GOT3 (cell line): ENCODE measurements around the gene TMEM267.
A peak's percentile ranks its signal among the peaks of the same experiment; 100 is the strongest.
"Not testable (repeated sequence)": the region's sequence is repeated elsewhere in the genome, so short reads cannot be mapped to it uniquely, and the experiment has no call there.

Source experiments
- DNase-seq: peaks from one replicate; lab custom pipeline; 2025; ENCODE audit warnings: mixed read lengths; lab: John Stamatoyannopoulos, UW

Gene TMEM267, protein sequence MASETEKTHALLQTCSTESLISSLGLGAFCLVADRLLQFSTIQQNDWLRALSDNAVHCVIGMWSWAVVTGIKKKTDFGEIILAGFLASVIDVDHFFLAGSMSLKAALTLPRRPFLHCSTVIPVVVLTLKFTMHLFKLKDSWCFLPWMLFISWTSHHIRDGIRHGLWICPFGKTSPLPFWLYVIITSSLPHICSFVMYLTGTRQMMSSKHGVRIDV

DNA sequence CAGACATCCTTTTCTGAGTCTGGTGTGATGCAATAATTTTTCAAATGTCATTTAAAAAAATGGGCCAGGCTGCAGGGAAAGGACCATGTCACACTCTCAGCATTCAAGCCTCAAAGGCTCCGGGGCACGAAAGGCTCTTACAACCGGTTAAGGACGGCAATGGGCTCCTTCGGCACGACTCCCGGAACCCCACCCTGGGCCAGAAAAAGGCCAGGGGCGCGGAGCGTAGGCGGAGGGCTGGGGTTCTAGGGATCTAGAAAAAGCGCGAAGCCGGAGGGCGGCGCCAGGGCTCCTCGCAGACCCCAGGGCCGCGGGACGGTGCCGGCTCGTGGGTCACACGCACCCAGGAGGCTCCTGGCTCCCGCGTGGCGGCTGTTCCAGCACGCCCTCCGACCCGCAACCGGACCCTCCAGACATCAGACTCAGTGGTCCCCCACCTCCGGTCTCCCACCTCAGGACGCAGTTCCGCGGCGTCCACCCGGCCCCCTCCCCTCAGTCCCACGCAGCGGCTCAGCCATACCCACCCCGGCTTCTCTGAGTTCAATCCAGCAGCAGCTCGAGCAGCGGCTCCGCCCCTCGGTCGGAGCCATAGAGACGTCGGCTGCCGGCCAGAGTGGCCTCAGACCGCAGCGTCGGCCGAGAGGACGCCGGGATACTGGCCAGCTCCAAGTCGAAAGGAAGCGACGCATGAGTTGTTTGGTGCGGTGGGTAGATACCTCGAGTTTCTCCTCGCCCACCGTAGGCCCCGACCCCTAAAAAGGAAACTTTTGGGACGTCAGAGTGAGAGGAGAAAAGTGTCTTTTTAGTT, at the start of gene TMEM267:
TSS of gene TMEM267 (minus strand) at position 568 of the 808 bp plus-strand sequence. CDS start 29,896 bp downstream, outside the sequence.
- DNase-seq, result peak; percentile 36

DNA sequence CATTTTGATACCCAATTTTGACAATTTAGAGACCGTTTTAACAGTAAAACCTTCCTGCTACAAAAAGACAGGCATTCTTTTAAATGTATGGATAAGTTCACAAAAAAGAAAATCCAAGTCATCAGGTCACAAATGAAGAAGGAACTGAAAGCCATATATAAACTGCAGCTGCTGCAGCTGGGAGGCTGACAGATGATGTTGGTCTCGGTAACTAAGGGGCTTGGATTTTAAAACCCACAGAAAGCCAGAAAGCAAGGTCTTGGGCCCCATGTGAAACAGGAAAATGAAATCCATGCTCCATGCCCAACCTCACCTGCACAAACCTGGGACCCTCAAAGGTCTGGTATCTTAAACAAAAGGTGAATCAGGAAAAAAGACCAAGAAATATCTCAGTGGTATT, 47.0 kb upstream of the TMEM267 start:
- no peak for DNase-seq

DNA sequence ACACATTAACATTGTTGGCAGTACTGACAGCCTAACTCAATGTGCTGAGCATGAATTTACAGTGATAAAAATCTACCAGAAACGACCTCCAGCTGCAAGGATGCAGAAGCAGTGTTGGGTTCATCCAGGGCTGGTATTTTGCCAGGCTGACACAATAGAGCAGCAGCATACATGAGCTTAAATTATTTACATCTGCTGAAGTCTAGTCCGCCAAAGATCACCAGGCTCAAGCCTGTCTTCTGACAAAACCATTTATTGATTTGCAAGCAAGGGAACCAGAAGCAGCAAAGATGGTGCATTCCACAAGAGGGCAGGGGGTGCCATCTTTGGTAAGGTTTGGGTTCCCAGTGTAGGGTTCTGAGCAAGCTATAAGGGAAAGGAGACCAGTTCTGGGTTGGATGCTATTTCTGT, 40.0 kb upstream of the TMEM267 start:
- DNase-seq, result no peak

DNA sequence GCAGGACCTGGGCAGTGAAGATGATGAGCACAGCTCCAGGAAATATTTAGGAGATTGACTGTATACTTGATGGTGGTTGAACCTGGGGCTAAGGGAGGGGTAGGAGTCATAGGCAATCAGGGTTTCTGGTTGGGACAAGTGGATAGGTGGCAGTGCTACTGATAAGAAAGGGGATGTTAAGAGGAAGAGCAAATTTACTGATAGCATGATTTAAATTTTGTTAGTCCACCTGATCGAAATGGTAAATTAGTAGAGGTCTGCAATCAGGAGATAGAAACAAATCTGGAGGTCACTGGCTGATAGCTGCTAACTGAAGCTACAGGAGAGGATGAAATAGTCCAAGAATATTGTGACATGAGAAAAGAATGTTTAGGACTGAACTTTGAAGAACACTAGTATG, 37.0 kb upstream of the TMEM267 start:
- no peak for DNase-seq

DNA sequence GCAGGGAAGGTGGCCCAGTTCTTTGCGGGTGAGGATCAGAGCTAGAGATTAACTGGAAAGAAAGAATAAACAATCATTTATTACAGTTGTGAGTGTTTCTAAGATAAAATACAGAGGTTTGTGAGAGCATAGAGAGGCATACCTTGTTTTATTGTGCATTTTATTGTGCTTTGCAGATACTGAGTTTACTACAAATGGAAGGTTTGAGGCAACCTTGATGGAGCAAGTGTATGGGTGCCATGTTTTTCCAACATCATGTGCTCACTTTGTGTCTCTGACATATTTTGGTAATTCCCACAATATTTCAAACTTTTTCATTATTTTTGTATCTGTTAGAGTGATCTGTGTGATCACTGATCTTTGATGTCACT, 32.0 kb upstream of the TMEM267 start:
- no peak for DNase-seq

DNA sequence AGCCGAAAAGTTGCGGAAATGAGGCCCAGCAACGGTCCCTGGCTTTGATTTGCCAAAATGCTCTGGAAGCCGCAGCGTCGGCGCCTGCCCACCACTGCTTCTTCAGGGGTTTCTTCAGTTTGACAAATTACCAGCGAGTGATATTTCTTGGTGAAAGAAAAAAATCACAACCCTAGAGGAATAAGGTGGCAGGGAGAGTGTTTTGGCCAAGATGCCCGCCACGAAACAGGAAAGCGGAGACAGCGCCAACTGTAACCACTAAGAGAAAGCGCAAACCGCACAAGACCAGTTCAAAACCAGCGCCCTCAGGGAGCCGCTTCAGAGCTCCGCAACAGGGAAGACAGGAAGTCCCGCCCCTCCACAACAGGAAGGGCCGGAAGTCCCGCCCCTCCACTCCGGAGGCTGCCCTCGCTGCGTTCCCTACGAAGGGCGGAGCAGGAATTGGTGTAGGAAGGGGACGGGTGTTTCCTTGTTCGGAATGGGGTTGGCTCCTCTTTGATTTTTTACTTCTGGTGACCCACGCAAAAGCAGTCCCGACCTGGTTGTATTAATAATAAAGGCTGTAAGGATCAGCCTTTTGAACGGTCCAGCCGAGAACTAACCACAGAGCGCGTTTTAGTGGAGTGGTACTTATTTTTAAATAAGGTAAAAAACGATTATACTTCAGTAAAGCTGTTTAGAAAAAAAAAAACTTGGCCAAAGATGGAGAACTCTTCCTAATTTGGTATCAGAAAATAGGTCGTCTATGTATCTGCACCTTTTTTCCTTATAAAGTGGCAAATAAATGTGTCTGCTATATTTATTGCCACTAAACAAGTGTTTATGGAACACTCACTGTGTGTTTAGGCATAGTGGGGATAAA, 31.4 kb upstream of the TMEM267 start, which contains the start of gene C5orf34:
TSS of gene C5orf34 (minus strand) at position 333 of the 862 bp plus-strand sequence. CDS start 5,809 bp downstream, outside the sequence.
- peak; percentile 55 for DNase-seq

DNA sequence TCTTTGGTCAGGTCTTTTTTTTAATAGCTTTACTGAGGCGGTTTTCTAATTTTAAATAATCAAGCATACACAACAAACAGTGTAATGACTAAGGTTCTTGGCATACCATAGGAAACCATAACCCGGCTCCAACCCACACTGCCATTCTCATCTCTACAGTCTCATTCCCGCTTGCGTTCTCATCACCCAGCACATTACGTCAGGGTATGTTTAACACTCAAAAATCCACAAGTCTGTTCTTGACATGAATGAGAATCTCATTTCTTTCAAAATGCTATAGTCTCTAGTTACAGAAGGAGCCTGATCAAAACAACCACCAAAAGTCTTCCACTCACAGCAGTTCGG, 30.8 kb upstream of the TMEM267 start:
- no peak for DNase-seq

DNA sequence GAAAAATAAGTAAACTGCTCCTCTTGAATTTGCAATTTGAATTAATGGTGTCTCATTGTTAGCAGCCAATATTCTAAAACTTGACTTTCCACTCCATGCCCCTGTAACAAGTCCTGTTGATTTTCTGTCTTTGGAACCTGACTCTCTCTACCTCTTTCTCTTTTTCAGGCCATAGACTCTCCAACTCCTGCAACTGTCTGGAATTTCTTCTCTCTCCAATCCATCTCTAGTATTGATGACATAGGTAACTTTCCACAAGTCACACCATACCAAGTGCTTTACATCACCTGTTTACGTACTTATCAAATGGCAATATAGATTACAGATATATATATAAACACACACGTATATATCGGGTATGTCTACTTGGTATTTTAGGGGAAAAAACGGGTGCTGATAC, 30.4 kb upstream of the TMEM267 start:
- no peak for DNase-seq

DNA sequence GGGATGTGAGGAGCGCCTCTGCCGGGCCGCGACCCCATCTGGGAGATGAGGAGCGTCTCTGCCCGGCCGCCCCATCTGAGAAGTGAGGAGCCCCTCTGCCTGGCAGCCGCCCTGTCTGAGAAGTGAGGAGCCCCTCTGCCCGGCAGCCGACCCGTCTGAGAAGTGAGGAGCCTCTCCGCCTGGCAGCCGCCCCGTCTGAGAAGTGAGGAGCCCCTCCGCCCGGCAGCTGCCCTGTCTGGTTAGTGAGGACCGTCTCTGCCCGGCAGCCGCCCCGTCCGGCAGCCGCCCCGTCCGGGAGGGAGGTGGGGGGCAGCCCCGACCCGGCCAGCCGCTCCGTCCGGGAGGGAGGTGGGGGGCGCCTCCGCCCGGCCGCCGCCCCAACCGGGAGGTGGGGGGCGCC, 27.4 kb upstream of the TMEM267 start:
- not testable (repeated sequence) for DNase-seq

DNA sequence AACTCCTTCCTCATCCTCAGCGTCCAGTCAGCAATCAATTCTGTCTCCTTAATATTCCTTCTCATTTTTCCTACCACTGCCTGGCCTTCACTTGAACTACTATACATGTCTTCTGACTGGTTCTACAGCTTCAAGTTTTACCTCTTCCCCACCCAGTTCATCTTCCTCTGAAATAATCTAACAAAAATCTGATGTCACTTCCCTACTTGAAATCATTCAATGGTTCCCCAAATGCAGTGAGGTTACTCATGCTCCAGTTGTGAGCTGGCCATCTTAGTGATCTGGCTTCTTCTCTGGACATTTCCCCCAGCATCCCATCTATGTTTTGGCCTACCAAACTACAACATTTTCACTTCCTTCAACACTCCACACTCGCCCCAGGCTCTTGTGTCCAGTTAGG, 14.9 kb upstream of the TMEM267 start:
- no peak for DNase-seq

DNA sequence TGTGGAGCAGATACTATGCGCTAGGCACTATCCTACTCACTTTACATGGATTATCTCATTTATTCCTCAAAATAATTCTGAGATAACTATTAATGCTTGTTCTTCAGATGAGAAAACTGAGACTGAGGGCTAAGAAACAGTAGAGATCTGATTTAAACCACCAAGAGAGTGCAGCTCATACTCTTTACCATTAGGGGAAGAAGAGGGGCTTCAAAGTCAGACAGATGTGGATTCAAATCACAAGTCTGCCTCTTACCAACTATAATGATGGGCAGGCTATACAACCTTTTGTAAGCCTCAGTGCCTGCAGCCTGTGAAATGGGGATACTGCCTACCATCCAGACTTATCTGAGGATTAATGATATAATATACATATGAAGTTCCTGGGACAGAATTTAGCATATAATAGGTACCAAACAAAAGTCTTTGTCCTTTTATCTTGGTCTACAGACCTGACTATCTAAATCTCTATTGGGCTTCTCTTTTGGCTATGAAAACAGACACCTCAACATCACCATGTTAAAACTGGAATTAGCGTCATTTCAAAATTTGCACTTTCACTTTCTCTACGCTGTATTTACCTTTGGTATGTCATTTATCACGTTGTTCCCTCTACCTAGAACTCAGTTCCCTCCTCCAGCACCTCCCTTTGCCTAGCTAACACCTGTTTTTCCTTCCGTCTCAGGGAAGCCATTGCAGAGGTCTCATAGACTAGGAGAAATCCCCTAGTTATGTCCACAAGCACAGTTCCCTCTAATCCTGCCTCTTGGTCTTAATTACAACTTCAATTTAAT, 13.8 kb upstream of the TMEM267 start:
- DNase-seq, result no peak

DNA sequence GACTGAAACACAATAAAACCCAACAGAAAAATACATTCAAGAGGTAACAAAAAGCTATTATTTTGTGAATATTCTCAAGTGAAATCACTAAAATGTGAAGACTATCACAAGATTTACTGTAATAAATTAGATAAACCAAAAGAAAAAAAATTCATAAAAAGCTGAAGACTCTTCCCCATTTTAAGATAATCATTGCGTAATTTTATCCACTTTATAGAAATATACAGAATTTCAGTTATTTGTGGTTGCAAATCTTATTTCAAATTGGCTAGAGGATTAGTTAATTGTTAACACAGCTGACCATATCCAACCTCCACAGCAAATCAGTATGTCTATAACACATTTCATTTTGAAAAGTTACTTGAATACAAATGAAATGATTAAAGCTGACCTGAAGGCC, 7.7 kb upstream of the TMEM267 start:
- no peak for DNase-seq

DNA sequence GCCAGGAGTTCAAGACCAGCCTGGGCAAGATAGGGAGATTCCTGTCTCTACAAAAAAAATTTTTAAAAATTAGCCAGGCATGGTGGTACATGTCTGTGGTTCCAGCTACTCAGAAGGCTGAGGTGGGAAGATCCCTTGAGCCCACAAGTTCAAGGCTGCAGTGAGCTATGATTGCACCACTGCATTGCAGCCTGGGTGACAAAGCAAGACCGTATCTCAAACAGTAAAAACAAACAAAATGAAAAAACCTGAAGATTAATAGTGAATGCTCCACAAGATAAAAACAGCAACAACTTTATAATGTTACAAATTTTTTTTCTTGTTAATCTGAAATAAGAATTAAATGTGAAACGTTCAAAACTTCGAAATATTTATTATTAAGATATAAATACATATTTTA, 2.7 kb upstream of the TMEM267 start:
- no peak for DNase-seq

DNA sequence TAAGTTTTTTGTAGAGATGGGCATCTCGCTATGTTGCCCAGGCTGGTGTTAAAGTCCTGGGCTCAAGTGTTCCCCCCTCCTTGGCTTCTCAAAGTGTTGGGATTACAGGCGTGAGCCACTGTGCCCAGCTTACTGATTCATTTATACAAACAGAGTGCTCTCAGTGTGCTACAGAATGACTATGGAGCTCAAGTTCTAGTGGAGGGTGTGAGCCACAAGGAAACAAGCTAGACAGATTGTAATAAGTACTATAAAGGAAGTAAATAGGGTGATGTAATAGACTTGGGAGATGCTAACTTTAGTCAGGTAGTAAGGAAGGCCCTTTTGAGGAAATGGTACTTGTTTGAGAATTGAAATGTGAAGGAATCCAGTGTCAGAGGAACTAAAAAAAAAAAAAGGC, 1.7 kb upstream of the TMEM267 start:
- no peak for DNase-seq

DNA sequence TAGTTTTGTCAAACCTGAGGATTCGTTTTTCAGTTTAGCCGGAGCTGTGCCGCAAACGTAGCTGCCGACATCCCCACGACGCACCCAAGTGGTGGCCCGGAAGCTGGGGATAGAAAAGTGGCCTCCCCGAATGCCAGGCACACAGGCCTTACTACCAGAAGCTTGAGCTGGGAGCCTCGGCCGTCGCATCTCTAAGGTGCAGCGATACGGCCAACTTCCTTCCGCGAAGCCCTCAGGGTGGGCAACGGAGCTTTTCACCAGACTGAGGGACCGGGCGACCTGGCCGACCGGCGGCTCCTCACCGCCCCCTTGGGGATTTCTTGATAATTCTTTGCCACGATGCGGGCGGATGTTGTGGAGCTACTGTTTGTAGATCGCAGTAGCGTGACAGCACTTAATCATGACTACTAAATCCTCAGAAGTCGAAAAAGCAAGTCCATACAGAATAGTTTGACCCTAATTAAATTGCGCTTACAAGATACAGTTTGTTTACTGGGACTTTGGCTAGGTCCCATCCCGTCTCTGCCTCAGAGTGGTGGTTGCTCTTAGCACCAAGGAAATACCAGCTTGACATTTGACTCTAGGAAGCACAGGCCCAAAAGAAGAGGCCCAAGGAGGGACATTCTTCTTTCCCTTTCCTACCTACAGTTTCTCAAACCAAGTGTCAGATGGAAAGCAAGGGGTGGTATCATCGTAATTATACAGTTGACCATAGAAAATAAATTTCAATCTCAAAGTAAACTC, 613 bp upstream of the TMEM267 start:
- DNase-seq, result peak; percentile 54

DNA sequence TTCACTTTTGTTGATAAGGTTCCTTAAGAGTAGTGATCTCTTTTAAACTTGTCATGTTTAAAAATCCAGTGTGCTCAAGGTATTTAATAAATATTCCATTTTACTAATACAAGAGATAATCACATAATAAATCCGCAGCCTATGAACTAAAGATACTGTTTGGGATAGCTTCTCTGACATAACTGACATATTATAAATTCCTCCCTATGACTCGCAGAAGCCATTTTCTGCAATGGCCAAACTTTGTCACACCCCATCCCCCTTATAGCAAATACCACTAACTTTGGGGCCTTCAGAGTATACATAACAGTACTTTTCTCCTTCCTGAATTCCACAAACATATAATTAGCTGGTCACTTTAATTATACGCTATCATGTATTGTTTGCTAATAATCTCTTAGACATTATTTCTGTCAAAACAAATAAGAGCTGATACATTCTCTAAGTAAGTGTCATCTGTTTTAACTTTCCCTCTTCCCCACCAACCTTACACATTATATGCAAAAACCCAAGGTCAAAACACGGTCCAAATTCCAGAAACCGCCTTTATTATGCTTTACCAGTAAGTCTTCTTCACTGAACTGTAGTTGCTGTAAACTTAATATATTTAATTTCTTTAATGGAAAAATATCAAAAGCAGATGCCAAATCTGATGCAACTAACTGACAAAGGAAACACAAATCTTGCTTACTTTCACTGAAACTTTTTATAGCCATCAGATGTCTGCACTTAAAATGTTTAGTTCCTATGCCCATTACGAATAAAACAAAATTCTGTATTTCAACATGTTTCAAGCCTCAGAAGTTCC, 971 bp downstream of the TMEM267 start:
- DNase-seq, result no peak

DNA sequence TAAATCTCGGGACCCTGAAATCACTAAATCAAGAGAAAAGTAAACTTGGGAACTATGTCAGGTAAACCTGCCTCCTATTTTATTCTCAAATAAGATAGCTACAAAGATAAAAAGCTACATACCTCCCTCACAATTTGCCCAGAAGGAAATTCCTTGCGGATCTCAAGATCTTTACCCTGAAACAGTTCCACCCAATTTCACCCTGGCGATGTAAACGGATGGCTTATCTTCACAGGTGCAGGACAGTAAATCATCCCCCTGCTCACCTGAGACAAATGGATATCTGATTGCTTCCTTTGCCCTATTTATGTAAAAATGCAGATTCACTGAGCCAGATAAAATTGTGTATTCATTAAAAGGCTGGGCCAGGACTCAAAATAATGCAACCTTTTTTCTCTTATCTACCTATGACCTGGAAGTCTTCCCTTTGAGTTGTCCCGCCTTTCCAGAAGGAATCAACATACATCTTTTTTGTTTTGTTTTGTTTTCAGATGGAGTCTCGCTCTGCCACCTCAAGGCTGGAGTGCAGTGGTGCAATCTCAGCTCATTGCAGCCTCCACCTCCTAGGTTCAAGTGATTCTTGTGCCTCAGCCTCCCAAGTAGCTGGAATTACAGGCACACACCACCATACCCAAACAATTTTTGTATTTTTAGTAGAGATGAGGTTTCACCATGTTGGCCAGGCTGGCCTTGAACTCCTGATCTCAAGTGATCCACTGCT, 13.8 kb downstream of the TMEM267 start:
- no peak for DNase-seq

DNA sequence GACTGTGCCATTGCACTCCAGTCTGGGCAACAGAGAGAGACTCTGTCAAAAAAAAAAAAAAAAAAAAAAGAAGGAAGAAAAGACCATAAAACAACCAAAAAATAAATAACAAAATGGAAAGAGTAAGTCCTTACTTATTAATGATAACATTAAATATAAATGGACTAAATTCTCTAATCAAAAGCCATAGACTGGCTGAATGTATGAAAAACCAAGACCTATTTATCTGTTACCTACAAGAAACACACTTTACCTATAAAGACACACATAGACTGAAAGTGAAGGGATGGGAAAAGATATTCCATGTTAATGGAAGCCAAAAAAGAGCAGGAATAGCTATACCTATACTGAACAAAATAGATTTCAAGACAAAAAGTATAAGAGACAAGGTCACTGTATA, 16.6 kb downstream of the TMEM267 start:
- no peak for DNase-seq

DNA sequence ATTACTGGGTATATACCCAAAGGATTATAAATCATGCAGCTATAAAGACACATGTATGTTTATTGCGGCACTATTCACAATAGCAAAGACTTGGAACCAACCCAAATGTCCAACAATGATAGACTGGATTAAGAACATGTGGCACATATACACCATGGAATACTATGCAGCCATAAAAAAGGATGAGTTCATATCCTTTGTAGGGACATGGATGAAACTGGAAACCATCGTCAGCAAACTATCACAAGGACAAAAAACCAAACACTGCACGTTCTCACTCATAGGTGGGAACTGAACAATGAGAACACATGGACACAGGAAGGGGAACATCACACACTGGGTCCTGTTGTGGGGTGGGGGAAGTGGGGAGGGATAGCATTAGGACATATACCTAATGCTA, 18.2 kb downstream of the TMEM267 start:
- not testable (repeated sequence) for DNase-seq

DNA sequence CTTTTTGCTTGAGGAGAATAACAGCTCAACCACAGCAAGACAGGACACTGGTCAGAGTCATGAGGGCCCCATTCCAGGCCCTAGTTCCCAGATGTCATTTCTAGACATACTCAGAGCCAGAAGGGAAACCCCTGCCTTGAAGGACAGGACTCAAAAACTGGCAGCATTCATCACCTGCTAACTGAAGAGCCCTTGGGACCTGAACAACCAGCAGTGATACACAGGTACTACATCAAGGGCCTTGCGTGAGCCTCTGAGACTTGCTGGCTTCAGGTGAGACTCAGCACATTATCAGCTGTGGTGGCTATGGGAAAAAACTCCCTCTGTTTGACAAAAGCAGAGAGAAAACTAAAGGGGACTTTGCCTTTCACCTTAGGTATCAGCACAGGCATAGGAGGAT, 22.6 kb downstream of the TMEM267 start:
- no peak for DNase-seq
